ENCODE results near the gene MIOS. TPM values are rescaled to one million over a fixed set of nuclear protein-coding genes. Genes with fewer than 3 reads are reported as not detected.

MIOS gene
- total RNA-seq, 1 donor from 2014 or later = 81.3 TPM

DNA sequence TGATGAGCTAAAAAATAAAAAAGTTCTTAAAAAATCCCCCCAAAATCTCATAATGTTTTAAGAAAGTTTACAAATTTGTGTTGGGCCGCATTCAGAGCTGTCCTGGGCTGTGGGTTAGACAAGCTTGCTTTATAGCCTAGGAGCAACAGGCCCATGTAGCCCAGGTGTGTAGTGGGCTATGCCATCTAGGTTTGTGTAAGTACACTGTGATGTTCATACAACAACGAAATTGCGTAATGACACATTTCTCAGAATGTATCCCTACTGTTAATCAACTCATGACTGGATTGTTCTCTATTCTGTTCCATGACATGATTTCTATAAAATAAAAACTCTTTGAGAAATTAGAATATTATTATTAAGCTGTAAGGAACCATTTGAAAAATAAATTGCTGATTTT, 13.0 kb downstream of the MIOS start:
- H3K9me3 Mint-ChIP-seq = no peaks in the 10 kb centered on the region
- ATAC-seq (ENCODE audit: low read depth) (no peak), DNase-seq (no peak)
- peaks cover 10% of the 10 kb centered on the region for H3K4me1 Mint-ChIP-seq
- H3K4me3 Mint-ChIP-seq = no peak overlapping the region
- CTCF ChIA-PET = no interaction called here
- H3K27me3 Mint-ChIP-seq = no peaks in the 10 kb centered on the region
- POLR2A ChIA-PET = no interaction called here
- H3K27ac Mint-ChIP-seq = no peak overlapping the region
- H3K36me3 Mint-ChIP-seq (ENCODE audit: low read depth) = peaks cover 23% of the 10 kb centered on the region
- TF ChIP-seq, protein P1, sequence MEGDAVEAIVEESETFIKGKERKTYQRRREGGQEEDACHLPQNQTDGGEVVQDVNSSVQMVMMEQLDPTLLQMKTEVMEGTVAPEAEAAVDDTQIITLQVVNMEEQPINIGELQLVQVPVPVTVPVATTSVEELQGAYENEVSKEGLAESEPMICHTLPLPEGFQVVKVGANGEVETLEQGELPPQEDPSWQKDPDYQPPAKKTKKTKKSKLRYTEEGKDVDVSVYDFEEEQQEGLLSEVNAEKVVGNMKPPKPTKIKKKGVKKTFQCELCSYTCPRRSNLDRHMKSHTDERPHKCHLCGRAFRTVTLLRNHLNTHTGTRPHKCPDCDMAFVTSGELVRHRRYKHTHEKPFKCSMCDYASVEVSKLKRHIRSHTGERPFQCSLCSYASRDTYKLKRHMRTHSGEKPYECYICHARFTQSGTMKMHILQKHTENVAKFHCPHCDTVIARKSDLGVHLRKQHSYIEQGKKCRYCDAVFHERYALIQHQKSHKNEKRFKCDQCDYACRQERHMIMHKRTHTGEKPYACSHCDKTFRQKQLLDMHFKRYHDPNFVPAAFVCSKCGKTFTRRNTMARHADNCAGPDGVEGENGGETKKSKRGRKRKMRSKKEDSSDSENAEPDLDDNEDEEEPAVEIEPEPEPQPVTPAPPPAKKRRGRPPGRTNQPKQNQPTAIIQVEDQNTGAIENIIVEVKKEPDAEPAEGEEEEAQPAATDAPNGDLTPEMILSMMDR (IDR thresholded peaks at IDR 0.05) = no peak
- intact Hi-C loops (cut with micrococcal nuclease) = no loop called here

DNA sequence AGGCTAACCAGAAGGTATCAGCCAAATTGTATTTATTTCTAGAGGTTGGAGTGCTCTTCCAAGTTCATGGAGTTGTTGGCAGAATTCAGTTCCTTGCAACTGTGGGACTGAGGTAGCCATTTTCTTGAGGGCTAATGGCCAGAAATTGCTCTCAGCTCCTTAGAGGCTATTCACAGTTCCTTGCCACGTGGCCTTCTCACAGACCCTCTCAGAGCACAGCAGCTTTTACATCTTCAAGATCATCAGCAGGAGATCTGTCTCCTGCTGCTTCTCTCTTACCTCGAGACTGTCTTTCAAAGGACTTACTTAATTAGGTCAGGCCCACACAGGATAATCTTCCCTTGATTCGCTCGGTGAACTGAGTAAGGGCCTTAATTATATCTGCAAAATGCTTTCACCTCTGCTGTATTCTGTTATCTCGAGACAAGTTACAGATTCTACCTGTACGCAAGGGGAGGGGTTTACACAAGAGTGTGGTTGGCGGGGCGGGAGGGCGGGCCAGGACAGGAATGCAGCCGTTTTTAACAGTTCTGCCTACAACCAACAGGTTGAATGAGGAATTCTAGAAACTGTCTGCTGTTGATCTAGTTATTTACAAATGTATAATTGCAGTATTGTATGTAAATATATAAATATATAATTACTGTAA, 15.0 kb downstream of the MIOS start:
- no peak for DNase-seq
- peaks cover 22% of the 10 kb centered on the region for H3K36me3 Mint-ChIP-seq (ENCODE audit: low read depth)
- intact Hi-C loops (cut with micrococcal nuclease) = no loop called here
- no peak overlapping the region for H3K27ac Mint-ChIP-seq
- ChIA-PET POLR2A (interaction anchor here (0.6 kb wide), 1 partner anchor 387 kb away, joined by 3 read pairs; no protein-coding TSS in a partner anchor), CTCF (no interaction called here)
- H3K4me3 Mint-ChIP-seq = no peak overlapping the region
- TF ChIP-seq, protein P1 (IDR thresholded peaks at IDR 0.05) = no peak
- H3K9me3 Mint-ChIP-seq = no peaks in the 10 kb centered on the region
- peaks cover 5% of the 10 kb centered on the region for H3K4me1 Mint-ChIP-seq
- no peaks in the 10 kb centered on the region for H3K27me3 Mint-ChIP-seq
- no peak for ATAC-seq (ENCODE audit: low read depth)

DNA sequence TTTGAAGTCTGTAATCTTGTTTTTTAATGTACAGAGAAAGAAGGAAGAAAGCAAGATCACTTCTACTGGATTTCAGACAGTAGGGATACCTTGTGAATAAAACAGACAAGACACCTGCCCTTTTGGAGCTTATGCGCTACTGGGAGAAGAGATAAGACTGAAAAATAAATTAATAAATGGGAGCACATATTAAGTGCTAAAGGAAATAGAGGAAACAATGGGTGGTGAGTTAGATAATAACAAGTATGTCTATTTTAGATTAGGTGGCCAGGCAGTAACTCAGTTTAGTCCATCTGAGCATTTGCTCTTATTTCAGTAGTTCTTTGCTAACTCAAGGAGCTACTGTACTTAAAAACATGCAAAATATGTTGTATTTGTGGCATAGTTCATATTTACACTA, 15.9 kb downstream of the MIOS start:
- H3K4me1 Mint-ChIP-seq = peaks cover 5% of the 10 kb centered on the region
- ATAC-seq (ENCODE audit: low read depth) = no peak
- CTCF ChIA-PET = no interaction called here
- H3K27me3 Mint-ChIP-seq = no peaks in the 10 kb centered on the region
- no peaks in the 10 kb centered on the region for H3K9me3 Mint-ChIP-seq
- DNase-seq = no peak
- intact Hi-C loops (cut with micrococcal nuclease) = no loop called here
- TF ChIP-seq, protein P1 (IDR thresholded peaks at IDR 0.05) = no peak
- H3K27ac Mint-ChIP-seq = no peak overlapping the region
- no peak overlapping the region for H3K4me3 Mint-ChIP-seq
- POLR2A ChIA-PET = no interaction called here
- H3K36me3 Mint-ChIP-seq (ENCODE audit: low read depth) = peaks cover 22% of the 10 kb centered on the region

DNA sequence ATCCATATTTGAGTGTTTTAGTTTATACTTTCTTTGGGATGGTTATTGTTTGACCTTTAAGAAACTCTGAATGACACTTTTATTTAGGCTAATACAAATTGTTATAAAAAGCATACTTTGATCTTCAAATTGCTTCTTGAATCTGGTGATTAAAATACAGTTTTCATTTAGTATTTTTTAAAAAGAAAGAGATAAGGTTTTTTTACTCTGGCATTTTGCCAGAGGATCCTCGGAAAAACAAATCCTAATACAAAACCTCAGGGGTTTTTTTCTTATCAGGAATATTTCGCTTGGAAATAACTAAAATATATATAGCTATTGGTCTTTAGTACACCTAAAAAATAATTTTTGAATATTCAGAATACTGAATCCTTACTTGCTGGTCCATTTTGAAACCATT, 17.0 kb downstream of the MIOS start:
- DNase-seq (no peak), ATAC-seq (ENCODE audit: low read depth) (no peak)
- TF ChIP-seq, protein P1 (IDR thresholded peaks at IDR 0.05) = no peak
- Mint-ChIP-seq H3K27ac (no peak overlapping the region), H3K4me3 (no peak overlapping the region), H3K27me3 (no peaks in the 10 kb centered on the region), H3K9me3 (no peaks in the 10 kb centered on the region), H3K36me3 (ENCODE audit: low read depth) (peaks cover 24% of the 10 kb centered on the region), H3K4me1 (peaks cover 5% of the 10 kb centered on the region)
- intact Hi-C loops (cut with micrococcal nuclease) = no loop called here
- ChIA-PET CTCF (no interaction called here), POLR2A (no interaction called here)

DNA sequence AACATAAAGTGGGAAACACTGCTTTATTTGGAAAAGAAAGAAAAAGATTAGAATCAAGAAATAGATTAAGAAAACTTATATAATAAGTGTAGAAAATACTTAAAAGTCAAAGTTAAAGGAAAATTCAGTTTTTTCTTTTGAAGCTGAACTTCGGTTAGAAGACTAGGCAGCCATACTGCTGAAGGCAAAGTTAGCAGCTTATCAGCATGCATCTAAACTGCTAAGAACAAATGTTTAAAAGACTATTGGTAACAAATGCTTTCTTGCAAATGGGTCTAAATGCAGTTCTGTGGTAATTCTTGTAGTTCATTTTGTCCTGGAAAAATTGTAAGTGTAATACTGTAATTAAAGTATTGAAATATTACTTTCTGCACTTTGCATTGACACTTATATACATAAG, 18.0 kb downstream of the MIOS start:
- Mint-ChIP-seq H3K27ac (no peak overlapping the region), H3K4me3 (no peak overlapping the region), H3K36me3 (ENCODE audit: low read depth) (peaks cover 19% of the 10 kb centered on the region), H3K27me3 (no peaks in the 10 kb centered on the region), H3K4me1 (peaks cover under 1% of the 10 kb centered on the region), H3K9me3 (no peaks in the 10 kb centered on the region)
- POLR2A ChIA-PET = no interaction called here
- ATAC-seq (ENCODE audit: low read depth) = no peak
- TF ChIP-seq, protein P1 (IDR thresholded peaks at IDR 0.05) = no peak
- DNase-seq = no peak
- CTCF ChIA-PET = interaction anchor here (0.6 to 1.1 kb wide), 2 partner anchors 96 to 1170 kb away, joined by 3 read pairs; no protein-coding TSS in a partner anchor
- intact Hi-C loops (cut with micrococcal nuclease) = no loop called here
